ENCODE measurements around the gene TRABD.

The TRABD gene

DNA sequence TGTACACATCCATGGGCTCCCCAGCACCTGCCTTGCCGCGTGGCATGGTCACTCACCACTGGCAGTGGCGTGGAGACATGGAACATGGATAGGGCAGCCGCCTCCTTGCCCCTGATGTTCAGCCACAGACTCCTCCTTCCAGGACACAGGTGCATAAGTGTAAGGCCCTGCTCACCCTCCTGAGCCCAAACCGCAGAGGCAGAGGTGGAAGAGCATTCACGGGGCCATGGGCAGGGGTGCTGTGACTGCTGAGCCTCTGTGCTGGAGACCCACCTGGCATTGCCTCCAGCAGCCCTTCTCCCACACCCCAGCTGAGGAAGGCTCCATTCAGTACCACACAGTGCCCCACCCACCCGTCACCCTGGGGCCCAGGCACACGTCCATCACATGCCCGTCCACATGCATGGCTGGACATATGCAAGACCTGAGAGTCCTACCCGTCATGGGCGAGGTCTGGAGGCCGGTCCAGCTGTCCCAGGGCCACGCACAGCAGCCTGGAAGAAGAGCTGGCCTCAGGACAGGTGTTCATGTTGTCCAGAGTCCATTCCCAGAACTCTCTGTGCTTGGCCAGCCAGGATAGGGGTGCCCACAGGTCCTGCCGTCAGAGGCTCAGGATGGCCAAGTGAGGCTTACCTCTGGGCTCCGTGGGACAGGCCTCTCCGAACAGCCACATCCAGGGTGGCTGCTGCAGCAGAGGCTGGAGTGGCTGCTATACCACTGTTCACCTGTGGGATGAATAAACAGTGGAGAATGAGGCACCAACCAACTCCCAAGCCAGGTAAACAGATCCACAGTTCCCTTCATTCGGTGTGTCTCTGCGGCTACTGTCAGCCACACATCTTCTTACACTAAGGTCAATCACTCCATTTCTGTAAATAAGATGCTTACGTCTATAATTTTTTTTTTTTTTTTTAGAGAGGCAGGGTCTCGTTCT is 60.8 kb downstream of the TRABD start:
- peak; percentile 4 for DNase-seq

- peak; percentile 1 for DNase-seq
Measured at GRCh38 chr22:50247748-50248147, 62.0 kb downstream of the TRABD start.

GRCh38 chr22:50248196-50249081 is 62.7 kb downstream of the TRABD start:
- no peak for DNase-seq

Measured in kidney glomerular epithelial cell (primary cell).